GM19099 (cell line): ENCODE measurements around the gene L3HYPDH.

Source experiments
- POLR2A ChIP-seq: IDR thresholded peaks from 3 replicates; pipeline ENCODE4 v1.6.1; 2011; ENCODE audit warnings: low read depth; ENCODE audit not compliant: insufficient read length; ENCODE audit errors: extremely low read depth

L3HYPDH gene

GRCh38 chr14:59484639-59485175, 499 bp upstream of the L3HYPDH start:
- TF ChIP-seq POLR2A: no peak

- no peak for TF ChIP-seq POLR2A
Measured at GRCh38 chr14:59483363-59483762, 845 bp downstream of the L3HYPDH start.

GRCh38 chr14:59482541-59483331, 1.5 kb downstream of the L3HYPDH start:
- TF ChIP-seq POLR2A: no peak

GRCh38 chr14:59481871-59482540, 2.2 kb downstream of the L3HYPDH start:
- no peak for TF ChIP-seq POLR2A

GRCh38 chr14:59481407-59481806, 2.8 kb downstream of the L3HYPDH start:
- no peak for TF ChIP-seq POLR2A

GRCh38 chr14:59480166-59480565, 4.0 kb downstream of the L3HYPDH start:
- no peak for TF ChIP-seq POLR2A

GRCh38 chr14:59478540-59478939, 5.7 kb downstream of the L3HYPDH start:
- TF ChIP-seq POLR2A: no peak

- no peak for TF ChIP-seq POLR2A
Measured at GRCh38 chr14:59475709-59476108, 8.5 kb downstream of the L3HYPDH start.

- no peak for TF ChIP-seq POLR2A
Measured at GRCh38 chr14:59474172-59474571, 10.0 kb downstream of the L3HYPDH start.

- no peak for TF ChIP-seq POLR2A
Measured at GRCh38 chr14:59465316-59466135, 18.7 kb downstream of the L3HYPDH start, which contains the start of gene GPR135. Gene GPR135 (minus strand): TSS chr14:59465380. CDS start chr14:59465226, 154 bp downstream.

GRCh38 chr14:59464486-59465315, 19.5 kb downstream of the L3HYPDH start:
- no peak for TF ChIP-seq POLR2A

- no peak for TF ChIP-seq POLR2A
Measured at GRCh38 chr14:59463787-59464485, 20.3 kb downstream of the L3HYPDH start.

- TF ChIP-seq POLR2A: no peak
Measured at GRCh38 chr14:59461891-59462290, 22.3 kb downstream of the L3HYPDH start.

GRCh38 chr14:59460378-59460777, 23.8 kb downstream of the L3HYPDH start:
- TF ChIP-seq POLR2A: no peak
